ENCODE results near the gene GFAP. TPM values are rescaled to one million over a fixed set of nuclear protein-coding genes. Genes with fewer than 3 reads are reported as not detected.

Gene GFAP
- total RNA-seq, 2 donors from 2014 or later: 2.3 to 4.0 TPM

- DNase-seq: peak; percentile 87
- intact Hi-C loops (cut with DNase I): loop anchor here (1.0 to 10.0 kb wide), 4 partner anchors 102 to 212 kb away; partner anchors contain the start of gene PLCD3 (in 1 of the 2)
- peak; percentile 83 for ATAC-seq
These were observed 4.7 kb upstream of the GFAP start for GRCh38 chr17:44919885-44920564.

DNA sequence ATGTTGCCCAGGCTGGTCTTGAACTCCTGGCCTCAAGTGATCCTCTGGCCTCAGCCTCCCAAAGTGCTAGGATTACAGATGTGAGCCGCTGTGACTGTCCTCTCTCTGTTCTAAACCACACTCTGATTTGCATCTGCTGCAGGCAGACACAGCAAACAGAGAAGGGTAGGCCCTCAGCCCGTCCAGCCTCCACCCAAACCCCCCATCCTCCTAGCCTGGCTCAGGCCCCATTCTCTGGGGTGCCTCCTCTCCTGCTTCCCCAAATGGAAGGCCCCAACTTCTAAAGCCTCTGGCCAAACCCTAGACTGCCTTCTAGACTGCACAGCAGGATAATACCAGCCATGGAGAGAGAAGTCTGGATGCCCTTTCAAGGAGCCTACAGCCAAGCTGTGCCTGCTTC lies 4.1 kb upstream of the GFAP start:
- intact Hi-C loops (cut with DNase I): loop anchor here (2.0 to 10.0 kb wide), 2 partner anchors 103 to 175 kb away; no protein-coding TSS in a partner anchor

GRCh38 chr17:44918006-44918405 lies 2.7 kb upstream of the GFAP start:
- no peak for ATAC-seq
- DNase-seq: no peak
- intact Hi-C loops (cut with DNase I): loop anchor here (2.0 to 10.0 kb wide), 2 partner anchors 105 to 177 kb away; no protein-coding TSS in a partner anchor

More for the DNA sequence above, 4.1 kb upstream of the GFAP start:
- no peak for ATAC-seq
- no peak for DNase-seq

DNA sequence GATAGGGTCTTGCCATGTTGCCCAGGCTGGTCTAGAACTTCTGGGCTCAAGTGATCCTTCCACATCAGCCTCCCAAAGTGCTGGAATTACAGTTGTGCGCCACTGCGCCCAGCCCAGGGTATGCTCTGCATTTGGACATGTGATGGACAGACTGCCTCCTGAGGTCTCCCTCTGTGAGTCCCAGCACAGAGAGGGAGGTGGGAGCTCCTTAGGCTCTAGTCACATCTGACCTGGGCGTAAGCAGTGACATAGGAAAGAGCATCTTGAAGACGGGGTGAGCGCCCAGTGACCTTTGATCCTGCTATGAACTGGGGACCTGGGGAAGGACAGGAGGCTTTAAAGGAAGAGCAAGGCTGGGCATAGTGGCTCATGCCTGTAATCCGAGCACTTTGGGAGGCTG lies 2.2 kb upstream of the GFAP start:
- DNase-seq: no peak
- intact Hi-C loops (cut with DNase I): loop anchor here (10.0 kb wide), 1 partner anchor 177 kb away; no protein-coding TSS in a partner anchor
- no peak for ATAC-seq

DNA sequence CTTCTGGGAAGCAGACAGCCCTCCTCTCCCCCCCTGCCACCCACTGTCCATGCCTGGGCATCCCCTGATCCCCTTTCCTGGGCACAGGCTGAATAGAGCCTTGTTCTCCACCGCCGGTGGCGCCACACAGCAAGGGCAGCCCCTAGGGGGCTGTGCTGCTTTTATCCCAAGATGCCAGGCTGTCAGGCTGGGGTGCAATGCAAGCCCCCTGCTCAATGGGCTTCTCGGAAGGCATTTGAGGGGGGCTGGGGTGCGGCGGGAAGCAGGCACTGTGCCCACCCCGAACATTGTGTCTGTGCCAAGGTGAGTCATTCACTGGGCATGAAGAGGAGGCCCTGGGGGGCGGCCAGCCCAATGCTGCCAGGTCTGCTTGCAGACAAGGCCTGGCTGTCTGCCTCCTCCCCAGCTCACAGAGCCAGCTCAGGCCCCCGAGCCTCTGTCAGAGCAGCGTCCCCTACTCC lies 1.5 kb upstream of the GFAP start:
- peak; percentile 79 to 80 for ATAC-seq
- intact Hi-C loops (cut with DNase I): loop anchor here (10.0 kb wide), 1 partner anchor 178 kb away; no protein-coding TSS in a partner anchor
- peak; percentile 78 for DNase-seq

DNA sequence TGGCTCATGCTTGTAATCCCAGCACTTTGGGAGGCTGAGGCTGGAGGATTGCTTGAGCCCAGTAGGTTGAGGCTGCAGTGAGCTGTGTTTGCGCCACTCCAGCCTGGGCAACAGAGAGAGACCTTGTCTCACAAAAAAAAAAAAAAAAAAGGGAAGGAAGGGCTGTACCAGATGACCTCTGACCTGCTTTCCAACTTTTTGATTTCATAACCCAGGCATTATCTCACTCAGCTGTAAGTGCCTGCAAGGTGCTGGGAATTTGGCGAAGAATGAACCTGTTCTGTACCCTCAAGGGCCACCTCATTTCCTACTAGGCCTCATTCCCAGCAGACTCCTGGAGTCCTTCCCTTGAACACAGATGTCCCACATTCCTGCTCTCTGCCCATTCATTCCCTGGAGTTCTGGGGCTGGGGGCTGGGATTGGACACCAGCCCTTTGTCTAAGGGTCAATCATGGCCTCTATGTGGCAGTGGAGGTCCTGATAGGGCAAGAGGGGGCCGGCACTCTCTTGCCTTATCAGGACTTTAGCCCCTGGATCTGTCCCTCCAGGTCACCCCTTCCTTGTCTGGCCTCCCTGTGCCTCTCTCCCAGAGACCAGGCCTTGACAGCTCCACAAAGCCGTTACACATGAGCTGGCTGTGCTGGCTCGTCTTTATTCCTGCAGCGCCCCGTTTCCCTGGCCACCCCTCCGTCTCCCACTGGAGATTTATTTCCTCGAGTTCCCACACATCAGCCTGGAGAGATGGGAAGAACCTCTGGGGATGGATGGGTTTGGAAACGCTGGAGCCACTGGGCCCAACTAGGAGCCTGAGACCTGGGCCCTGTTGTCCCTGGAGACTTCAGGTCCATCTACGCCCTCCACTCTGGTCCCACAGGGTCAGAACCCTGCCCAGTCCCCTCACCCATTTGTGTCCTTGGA lies 821 bp upstream of the GFAP start:
- intact Hi-C loops (cut with DNase I): loop anchor here (10.0 kb wide), 1 partner anchor 179 kb away; no protein-coding TSS in a partner anchor
- ATAC-seq (peak in 1 of 2 donors; percentile 3), DNase-seq (no peak)

GRCh38 chr17:44914698-44915271 lies 515 bp downstream of the GFAP start:
- intact Hi-C loops (cut with DNase I): loop anchor here (10.0 kb wide), 1 partner anchor 180 kb away; no protein-coding TSS in a partner anchor
- no peak for ATAC-seq
- DNase-seq: no peak

- DNase-seq (no peak), ATAC-seq (no peak)
- intact Hi-C loops (cut with DNase I): loop anchor here (10.0 kb wide), 1 partner anchor 181 kb away; no protein-coding TSS in a partner anchor
These were observed 1.2 kb downstream of the GFAP start for GRCh38 chr17:44914148-44914547.

DNA sequence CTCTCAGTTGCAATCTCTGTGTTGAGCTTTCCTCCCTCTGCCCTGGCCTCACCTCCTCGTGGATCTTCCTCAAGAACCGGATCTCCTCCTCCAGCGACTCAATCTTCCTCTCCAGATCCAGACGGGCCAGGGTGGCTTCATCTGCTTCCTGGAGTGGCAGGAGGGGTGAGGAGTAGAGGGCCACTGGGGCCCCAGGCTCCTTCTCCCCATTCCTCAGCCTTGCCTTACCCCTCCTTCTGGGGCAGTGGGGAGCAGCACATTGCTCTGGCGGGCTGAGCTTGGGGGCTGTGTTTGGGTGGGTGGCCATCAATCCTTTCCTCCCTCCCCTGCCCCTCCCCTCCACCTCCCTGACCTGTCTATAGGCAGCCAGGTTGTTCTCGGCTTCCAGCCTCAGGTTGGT lies 1.6 kb downstream of the GFAP start:
- DNase-seq: no peak
- no peak for ATAC-seq
- intact Hi-C loops (cut with DNase I): loop anchor here (10.0 kb wide), 1 partner anchor 181 kb away; no protein-coding TSS in a partner anchor

DNA sequence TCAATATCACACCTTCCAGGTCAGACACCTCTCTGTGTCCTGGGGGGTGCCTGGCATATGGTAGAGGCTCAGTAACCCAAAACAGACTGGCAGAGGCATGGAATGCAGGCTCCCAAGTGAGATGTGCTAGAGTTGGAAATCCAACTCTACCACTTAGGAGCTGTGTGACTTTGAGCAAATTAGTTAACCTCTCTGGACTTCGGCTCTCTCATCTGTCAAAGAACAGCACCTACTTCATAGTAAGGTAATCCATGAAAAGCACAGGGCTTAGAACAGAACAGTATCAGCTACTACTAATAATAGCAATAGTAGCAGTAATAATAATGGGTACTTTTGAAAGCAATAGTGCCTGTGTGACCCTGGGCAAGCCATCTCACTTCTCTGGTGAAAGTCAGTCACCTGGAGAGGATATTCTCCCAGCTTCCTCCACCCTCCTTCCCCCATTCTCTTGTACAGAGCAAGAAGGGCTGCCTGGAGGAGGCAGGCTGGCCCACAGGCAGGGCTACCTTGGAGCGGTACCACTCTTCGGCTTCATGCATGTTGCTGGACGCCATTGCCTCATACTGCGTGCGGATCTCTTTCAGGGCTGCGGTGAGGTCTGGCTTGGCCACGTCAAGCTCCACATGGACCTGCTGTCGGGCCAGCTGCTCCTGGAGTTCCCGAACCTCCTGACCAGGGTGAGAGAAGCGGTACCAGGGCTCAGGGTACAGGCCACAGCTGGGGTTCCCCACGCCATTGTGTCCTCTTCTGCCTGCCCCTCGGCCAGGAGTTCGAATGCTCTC lies 2.3 kb downstream of the GFAP start:
- no peak for ATAC-seq
- intact Hi-C loops (cut with DNase I): loop anchor here (10.0 kb wide), 1 partner anchor 182 kb away; no protein-coding TSS in a partner anchor
- no peak for DNase-seq

GRCh38 chr17:44911133-44912001 lies 3.9 kb downstream of the GFAP start:
- intact Hi-C loops (cut with DNase I): loop anchor here (10.0 kb wide), 1 partner anchor 183 kb away; no protein-coding TSS in a partner anchor
- ATAC-seq (peak; percentile 72), DNase-seq (peak; percentile 71)

DNA sequence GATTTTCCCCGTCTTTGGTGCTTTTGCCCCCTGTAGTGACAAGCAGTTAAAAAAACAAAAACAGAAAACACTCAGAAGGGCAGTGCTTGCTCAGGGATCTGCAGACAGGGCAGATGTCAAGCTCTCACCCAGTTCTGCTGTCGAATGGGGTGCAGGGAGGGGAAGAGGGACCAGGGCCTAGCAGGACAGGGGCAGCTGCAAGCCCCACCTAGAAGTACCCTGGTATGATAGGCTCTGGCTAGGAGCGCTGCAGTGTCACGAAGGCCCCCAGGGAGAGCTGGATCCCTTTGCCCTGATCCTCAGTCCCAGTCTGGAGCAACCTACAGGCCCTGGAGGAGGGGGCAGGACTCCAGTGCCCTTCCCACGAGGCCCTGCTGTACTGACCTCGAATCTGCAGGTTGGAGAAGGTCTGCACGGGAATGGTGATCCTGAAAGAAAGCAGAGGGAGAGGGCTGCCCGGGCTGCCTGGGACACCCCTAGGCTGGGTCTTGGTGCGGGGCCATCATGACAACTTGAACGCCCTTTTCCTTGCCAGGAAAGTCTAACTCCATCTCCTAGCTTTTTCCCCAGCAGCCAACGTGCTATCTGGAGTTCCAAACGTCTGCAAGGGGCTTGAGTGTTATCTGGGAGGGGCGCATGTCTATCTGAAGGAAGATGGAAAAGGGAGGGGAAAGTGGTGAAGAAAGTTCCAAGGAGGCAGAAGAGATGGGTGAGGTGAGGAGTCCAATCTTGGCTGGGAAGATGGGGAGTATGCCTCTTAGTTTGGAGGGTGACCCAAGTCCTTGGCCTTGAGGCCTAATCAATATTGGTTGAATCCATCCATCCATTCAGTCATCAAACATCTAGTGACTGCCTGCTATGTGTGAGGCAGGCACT lies 4.8 kb downstream of the GFAP start:
- no peak for DNase-seq
- ATAC-seq: peak in 1 of 2 donors; percentile 49
- intact Hi-C loops (cut with DNase I): loop anchor here (10.0 kb wide), 1 partner anchor 184 kb away; no protein-coding TSS in a partner anchor

DNA sequence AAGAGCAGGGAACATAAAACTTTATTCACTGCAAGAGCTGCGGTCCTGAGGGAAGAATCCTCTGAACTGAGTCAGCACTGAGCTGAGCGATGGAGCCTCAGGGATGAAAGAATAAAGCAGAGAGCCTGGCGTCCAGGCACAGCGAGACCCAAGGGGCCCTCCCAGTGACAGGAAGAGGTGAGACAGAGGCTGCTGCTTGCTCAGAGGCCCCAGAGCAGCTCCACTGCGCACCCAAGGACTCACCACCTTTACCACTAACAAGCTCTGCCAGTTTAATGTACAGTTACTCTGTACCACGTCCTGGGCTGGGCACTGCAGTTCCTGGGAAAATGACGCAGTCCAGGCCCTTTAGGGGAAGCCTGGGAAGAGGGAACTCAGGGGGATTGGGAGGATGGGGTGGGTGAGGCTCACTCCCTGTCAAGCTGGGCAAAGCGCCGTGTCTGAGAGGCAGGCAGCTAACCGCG lies 5.6 kb downstream of the GFAP start:
- DNase-seq: no peak

DNA sequence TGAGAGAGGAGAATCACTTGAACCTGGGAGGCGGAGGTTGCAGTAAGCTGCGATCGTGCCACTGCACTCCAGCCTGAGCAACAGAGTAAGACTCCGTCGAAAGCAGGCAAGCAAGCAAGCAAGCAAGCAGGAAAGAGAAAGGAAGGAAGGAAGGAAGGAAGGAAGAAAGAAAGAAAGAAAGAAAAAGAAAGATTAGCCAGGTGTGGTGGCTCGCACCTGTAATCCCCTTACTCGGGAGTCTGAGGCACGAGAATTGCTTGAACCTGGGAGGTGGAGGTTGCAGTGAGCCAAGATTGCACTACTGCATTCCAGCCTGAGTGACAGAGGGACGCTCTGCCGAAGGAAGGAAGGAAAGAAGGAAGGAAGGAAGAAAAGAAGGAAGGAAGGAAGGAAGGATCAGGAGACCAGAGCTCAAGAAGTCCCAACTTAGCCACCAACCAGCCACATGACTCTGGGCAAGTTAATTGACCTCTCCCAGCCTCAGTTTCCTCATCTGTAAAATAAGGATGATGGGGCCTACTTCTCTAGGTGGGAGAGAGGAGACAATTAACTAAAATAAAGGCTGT lies 6.5 kb downstream of the GFAP start:
- no peak for ATAC-seq
- intact Hi-C loops (cut with DNase I): no loop called here

More for the DNA sequence above, 5.6 kb downstream of the GFAP start:
- ATAC-seq: no peak
- intact Hi-C loops (cut with DNase I): loop anchor here (10.0 kb wide), 1 partner anchor 185 kb away; no protein-coding TSS in a partner anchor

DNA sequence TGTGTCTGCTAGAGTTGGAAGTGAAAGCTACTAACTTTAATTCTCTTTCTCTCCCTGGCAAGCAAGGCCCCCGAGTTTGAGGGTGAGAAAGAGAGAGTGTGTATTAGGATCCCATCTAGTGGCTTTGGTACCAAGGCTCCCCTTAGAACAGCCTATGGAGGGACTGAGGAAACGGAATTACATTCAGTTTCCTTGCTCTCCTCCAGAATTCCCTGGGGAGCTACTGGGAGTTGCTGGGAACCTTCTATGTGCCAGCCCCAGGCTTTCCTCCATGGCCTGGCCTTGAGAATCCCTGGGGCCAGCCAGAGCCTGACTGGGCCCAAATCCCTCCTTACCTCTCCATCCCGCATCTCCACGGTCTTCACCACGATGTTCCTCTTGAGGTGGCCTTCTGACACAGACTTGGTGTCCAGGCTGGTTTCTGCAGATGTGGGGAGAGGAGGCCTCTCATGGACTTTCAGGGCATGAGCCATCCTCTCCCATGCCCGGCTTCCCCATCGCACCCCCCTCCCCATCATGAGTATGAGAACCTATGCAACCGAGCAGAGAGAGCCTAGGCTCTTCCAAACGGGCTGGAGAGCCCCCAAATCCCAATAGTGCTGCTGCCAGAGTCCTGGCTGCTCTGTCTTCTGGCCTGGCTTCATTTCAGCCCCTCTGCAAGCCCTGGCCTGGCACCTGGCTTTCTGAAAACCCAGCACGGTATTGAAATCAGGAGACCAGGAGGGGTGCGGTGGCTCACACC lies 7.4 kb downstream of the GFAP start:
- intact Hi-C loops (cut with DNase I): no loop called here
- DNase-seq (no peak), ATAC-seq (no peak)

More for the DNA sequence above, 6.5 kb downstream of the GFAP start:
- no peak for DNase-seq

Measured in left cardiac atrium (tissue), 4 donors.